ENCODE data around the gene ART4.

- no peak for TF ChIP-seq CTCF (IDR thresholded peaks at IDR 0.05)
- no peak for TF ChIP-seq POLR2A (IDR thresholded peaks at IDR 0.05)
Observed at GRCh38 chr12:14880890-14881453, 37.6 kb upstream of the ART4 start.
